GM12878 (cell line): Measurements from ENCODE around the gene ITGB2. TPM values are rescaled to one million over a fixed set of nuclear protein-coding genes. Genes with fewer than 3 reads are reported as not detected.

ENCODE experiments used
- ATAC-seq: fragments of 200-7000 bp; cut with Tn5 transposase; 3 replicates; pipeline ENCODE4 v1.9.1; 2020; ENCODE audit warnings: mild to moderate bottlenecking, moderate library complexity
- BruUV-seq: library from RNA; stranded (reverse); fragments of 400-500 nt; replicated peaks from 2 replicates; lab custom pipeline; 2021; lab: Mats Ljungman, UMichigan
- CTCF ChIA-PET: fragments of 300-600 bp; sonication (Branson Sonifier 250); formaldehyde crosslinking; extraction: SDS; loops from one replicate; lab custom pipeline; 2021; ENCODE audit warnings: inconsistent platforms; lab: Yijun Ruan, JAX
- POLR2A ChIA-PET: fragments of 350-600 bp; formaldehyde crosslinking; extraction: SDS; loops from one replicate; lab custom pipeline; 2021; ENCODE audit warnings: inconsistent platforms; lab: Charles Lee
- RAD21 ChIA-PET: fragments of 300-600 bp; sonication (Branson Sonifier 250); formaldehyde crosslinking; loops from one replicate; lab custom pipeline; 2023; ENCODE audit warnings: antibody characterized with exemption; ENCODE audit not compliant: unreplicated experiment; lab: Charles Lee
- SMC1A ChIA-PET: fragments of 300-600 bp; sonication (Branson Sonifier 250); formaldehyde crosslinking; loops from one replicate; lab custom pipeline; 2023; ENCODE audit not compliant: unreplicated experiment, uncharacterized antibody; lab: Charles Lee
- DNase-seq: peaks from one replicate; pipeline ENCODE4 v3.0.0-alpha.2; 2011; ENCODE audit warnings: low read depth, low spot score
- FAIRE-seq: peaks from 3 replicates; lab custom pipeline; 2011; peaks lifted over from hg19 to GRCh38; lab: Jason Lieb, UNC
- H2AFZ ChIP-seq: 2 replicates; pipeline ENCODE4 v1.6.0; 2011; ENCODE audit warnings: low read depth, low read length, control low read depth; ENCODE audit not compliant: control insufficient read depth
- H3K27ac ChIP-seq: 2 replicates; pipeline ENCODE4 v1.5.1; 2011; ENCODE audit warnings: control low read depth; ENCODE audit not compliant: control insufficient read depth, insufficient read depth
- H3K27me3 ChIP-seq, 2 experiments: replicated peaks in 1 of 2; 2 replicates each; pipeline versions ENCODE4 v1.6.0 to v1.6.1; 2011; ENCODE audit warnings: low read length in 1 of 2; ENCODE audit not compliant: control insufficient read depth in 2 of 2, insufficient read depth in 2 of 2
- H3K36me3 ChIP-seq, 2 experiments: 2 replicates each; pipeline ENCODE4 v1.5.1; 2011; ENCODE audit warnings: low read length in 1 of 2; ENCODE audit not compliant: control insufficient read depth in 2 of 2, insufficient read depth in 2 of 2
- H3K4me1 ChIP-seq: 2 replicates; pipeline ENCODE4 v1.6.1; 2011; ENCODE audit warnings: mild to moderate bottlenecking, low read length, moderate library complexity, mixed read lengths; ENCODE audit not compliant: control insufficient read depth, insufficient read depth
- H3K4me2 ChIP-seq: 2 replicates; pipeline ENCODE4 v1.6.0; 2011; ENCODE audit warnings: control low read depth; ENCODE audit not compliant: control insufficient read depth, insufficient read depth
- H3K4me3 ChIP-seq: fragments of 200-600 bp; sonication (generic); 2 replicates; pipeline ENCODE4 v1.5.1; 2016
- H3K79me2 ChIP-seq: 2 replicates; pipeline ENCODE4 v1.6.0; 2011; ENCODE audit warnings: low read length; ENCODE audit not compliant: control insufficient read depth, insufficient read depth
- H3K9ac ChIP-seq: 2 replicates; pipeline ENCODE4 v1.8.0; 2011; ENCODE audit warnings: low read length, control low read depth, mixed read lengths; ENCODE audit not compliant: control insufficient read depth, insufficient read depth
- H3K9me3 ChIP-seq: replicated peaks from 3 replicates; pipeline ENCODE4 v1.5.1; 2011; ENCODE audit warnings: mild to moderate bottlenecking, low read length; ENCODE audit not compliant: control insufficient read depth, insufficient read depth
- H4K20me1 ChIP-seq: 2 replicates; pipeline ENCODE4 v1.6.0; 2011; ENCODE audit not compliant: control insufficient read depth, insufficient read depth
- ATF3 ChIP-seq: IDR thresholded peaks from 2 replicates; pipeline ENCODE4 v1.6.1; 2011; ENCODE audit warnings: low read depth, mild to moderate bottlenecking, low read length, moderate library complexity, borderline replicate concordance; ENCODE audit errors: extremely low read depth
- CBX5 ChIP-seq: sonication (generic); IDR thresholded peaks from 2 replicates; pipeline ENCODE4 v1.6.1; 2016; ENCODE audit warnings: low read depth, moderate library complexity, mild to moderate bottlenecking, inconsistent platforms
- CHD2 ChIP-seq: IDR thresholded peaks from 2 replicates; pipeline ENCODE4 v1.6.1; 2011; ENCODE audit warnings: low read depth, low read length, improper control_type of control experiment, borderline replicate concordance
- CREB1 ChIP-seq: IDR thresholded peaks from 2 replicates; pipeline ENCODE4 v1.6.1; 2012; ENCODE audit warnings: low read depth, mild to moderate bottlenecking, inconsistent platforms
- CUX1 ChIP-seq: IDR thresholded peaks from 2 replicates; pipeline ENCODE4 v1.6.1; 2012; ENCODE audit warnings: improper control_type of control experiment, low read depth, low read length; ENCODE audit not compliant: insufficient replicate concordance
- ELK1 ChIP-seq: IDR thresholded peaks from 2 replicates; pipeline ENCODE4 v1.6.1; 2012; ENCODE audit warnings: low read depth, low read length, improper control_type of control experiment
- MTA2 ChIP-seq: fragments of 450-650 bp; IDR thresholded peaks from 2 replicates; pipeline ENCODE4 v1.6.1; 2016; ENCODE audit warnings: low read depth, mild to moderate bottlenecking, moderate library complexity
- MXI1 ChIP-seq: fragments of 150-350 bp; IDR thresholded peaks from 2 replicates; pipeline ENCODE4 v1.6.1; 2011; ENCODE audit warnings: low read depth, mild to moderate bottlenecking, inconsistent platforms, low read length, improper control_type of control experiment
- MYC ChIP-seq: IDR thresholded peaks from 2 replicates; pipeline ENCODE4 v1.6.1; 2011; ENCODE audit warnings: mild to moderate bottlenecking, low read length, moderate library complexity, inconsistent platforms; ENCODE audit not compliant: insufficient read depth, insufficient replicate concordance, insufficient read length, severe bottlenecking
- PAX8 ChIP-seq: fragments of 450-650 bp; IDR thresholded peaks from 2 replicates; pipeline ENCODE4 v1.6.1; 2017; ENCODE audit warnings: mild to moderate bottlenecking, moderate library complexity
- RBBP5 ChIP-seq: fragments of 200-600 bp; sonication (generic); conservative IDR thresholded peaks from 2 replicates; pipeline ENCODE4 v1.6.1; 2016
- RELA ChIP-seq: fragments of 450-650 bp; IDR thresholded peaks from 2 replicates; pipeline ENCODE4 v1.8.0; 2014; ENCODE audit warnings: borderline replicate concordance; ENCODE audit not compliant: partially characterized antibody
- RFX5 ChIP-seq: IDR thresholded peaks from 2 replicates; pipeline ENCODE4 v1.6.1; 2011; ENCODE audit warnings: low read depth, low read length, improper control_type of control experiment
- TCF7 ChIP-seq: IDR thresholded peaks from 2 replicates; pipeline ENCODE4 v1.6.1; 2014; ENCODE audit warnings: antibody characterized with exemption, borderline replicate concordance
- ZBTB33 ChIP-seq: fragments of 450-650 bp; IDR thresholded peaks from 2 replicates; pipeline ENCODE4 v1.6.1; 2017; ENCODE audit warnings: mild to moderate bottlenecking
- WGBS: methylation state at CpG from one replicate; pipeline ENCODE4 v1.1.6; 2016; ENCODE audit warnings: low lambda C conversion rate; ENCODE audit not compliant: insufficient replicate concordance, insufficient coverage; ENCODE audit errors: missing lambda C conversion rate; 5-methylcytosine and 5-hydroxymethylcytosine counted together
- in situ Hi-C: fragments of 300-500 bp; cut with MboI; formaldehyde crosslinking; loops from 9 replicates; pipeline ENCODE4 v1.14.3; 2018; ENCODE audit warnings: mixed read lengths
- intact Hi-C: fragments of 100-400 bp; cut with micrococcal nuclease; formaldehyde crosslinking; loops from one replicate; pipeline ENCODE4 v1.14.2; 2022; ENCODE audit not compliant: unreplicated experiment
- polyA plus RNA-seq, 11 experiments: library from polyadenylated mRNA; depleted of rRNA in 4 of 11; unstranded in 6 of 11; stranded (reverse) in 5 of 11; fragments of >200 nt; fragmentation: Nextera tagmentation in 4 of 11; fragmentation: Illumina TruSeq in 1 of 11; extraction: Ambion mirVana in 4 of 11; extraction: Trizol in 1 of 11; gene quantifications; 1 replicate in 1 of 11; 2 replicates in 10 of 11; pipeline versions ENCODE4 v1.2.1 to v1.2.3, GENCODE V29; 2011 to 2016; ENCODE audit warnings: inconsistent platforms in 2 of 11, missing spikeins in 2 of 11, low read depth in 1 of 11
- total RNA-seq, 4 experiments: library from RNA; depleted of rRNA in 3 of 4; stranded (reverse); fragments of >200 nt in 3 of 4; fragmentation: Illumina TruSeq in 1 of 4; extraction: Trizol in 1 of 4; gene quantifications; 2 replicates each; pipeline versions ENCODE4 v1.2.1 to v1.2.3, GENCODE V29; 2013 to 2021

The ITGB2 gene
- total and polyA plus RNA-seq, 10 of the 15 experiments (the other 5 are each of a cell fraction or from before 2014, with no cell fraction given) = 8.0 to 172 (median 58.9) TPM

- ChIA-PET CTCF (no interaction called here), SMC1A (no interaction called here), RAD21 (no interaction called here), POLR2A (no interaction called here)
- no peaks in the 10 kb centered on the region for H3K79me2 ChIP-seq
- 97% methylated on average over 19 of the region's 22 CpGs for WGBS
- peaks cover 17 to 48% of the 10 kb centered on the region in 2 experiments for H3K36me3 ChIP-seq
- no peak overlapping the region for H3K27ac ChIP-seq
- intact Hi-C loops = no loop called here
- no peak overlapping the region for H3K4me3 ChIP-seq
- FAIRE-seq (no peak), ATAC-seq (no peak), DNase-seq (no peak)
- H3K9ac ChIP-seq = no peak overlapping the region
- in situ Hi-C loops = no loop called here
- H3K9me3 ChIP-seq = no peaks in the 10 kb centered on the region
- no peak overlapping the region for H3K4me2 ChIP-seq
- peaks cover 9% of the 10 kb centered on the region for H3K4me1 ChIP-seq
- no peaks in the 10 kb centered on the region for H3K27me3 ChIP-seq
- no peaks in the 10 kb centered on the region for H4K20me1 ChIP-seq
- no peak overlapping the region for H2AFZ ChIP-seq
- BruUV-seq = no TSS peak
- no peak for TF ChIP-seq MTA2
- TF ChIP-seq MYC = no peak
- no peak for TF ChIP-seq CBX5
- no peak for TF ChIP-seq ELK1
- no peak for TF ChIP-seq ATF3
- no peak for TF ChIP-seq ZBTB33
- no peak for TF ChIP-seq CREB1
- TF ChIP-seq TCF7 = no peak
- TF ChIP-seq RFX5 = no peak
- TF ChIP-seq PAX8 = no peak
- TF ChIP-seq CUX1 = no peak
- TF ChIP-seq MXI1 = no peak
- TF ChIP-seq RELA = no peak
- TF ChIP-seq CHD2 = no peak
- no peak for TF ChIP-seq RBBP5
Measured at GRCh38 chr21:44905016-44905727, 15.5 kb downstream of the ITGB2 start.
